Astrocyte (in vitro differentiated cells and primary cell): ENCODE data around the gene PDGFD.

Source experiments
- EZH2 ChIP-seq: IDR thresholded peaks from 2 replicates; pipeline ENCODE4 v1.6.1; 2012; ENCODE audit warnings: mild to moderate bottlenecking, low read length, inconsistent platforms; ENCODE audit not compliant: insufficient read depth
- TF ChIP-seq, protein P1 (sequence below): IDR thresholded peaks from 2 replicates; pipeline ENCODE4 v1.5.1; 2011; ENCODE audit warnings: low read depth, mild to moderate bottlenecking, inconsistent platforms, low read length, moderate library complexity; ENCODE audit not compliant: insufficient read depth

DNA sequence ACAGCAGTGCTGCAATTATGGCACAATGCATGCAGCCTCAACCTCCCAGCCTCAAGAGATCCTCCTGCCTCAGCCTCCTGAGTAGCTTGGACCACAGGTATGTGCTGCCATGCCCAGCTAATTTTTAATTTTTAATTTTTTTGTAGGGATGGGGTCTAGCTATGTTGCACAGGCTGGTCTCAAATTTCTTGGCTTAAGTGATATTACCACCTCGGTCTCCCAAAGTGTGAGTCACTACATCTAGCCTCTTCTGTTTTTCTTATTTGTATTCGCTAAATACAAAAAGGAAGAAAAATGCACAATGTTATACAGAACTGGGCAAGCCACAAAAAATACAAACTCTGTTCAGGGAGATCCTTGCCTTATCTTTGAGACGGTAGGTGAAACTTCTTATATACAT, 65.4 kb downstream of the PDGFD start:
- TF ChIP-seq, protein P1, sequence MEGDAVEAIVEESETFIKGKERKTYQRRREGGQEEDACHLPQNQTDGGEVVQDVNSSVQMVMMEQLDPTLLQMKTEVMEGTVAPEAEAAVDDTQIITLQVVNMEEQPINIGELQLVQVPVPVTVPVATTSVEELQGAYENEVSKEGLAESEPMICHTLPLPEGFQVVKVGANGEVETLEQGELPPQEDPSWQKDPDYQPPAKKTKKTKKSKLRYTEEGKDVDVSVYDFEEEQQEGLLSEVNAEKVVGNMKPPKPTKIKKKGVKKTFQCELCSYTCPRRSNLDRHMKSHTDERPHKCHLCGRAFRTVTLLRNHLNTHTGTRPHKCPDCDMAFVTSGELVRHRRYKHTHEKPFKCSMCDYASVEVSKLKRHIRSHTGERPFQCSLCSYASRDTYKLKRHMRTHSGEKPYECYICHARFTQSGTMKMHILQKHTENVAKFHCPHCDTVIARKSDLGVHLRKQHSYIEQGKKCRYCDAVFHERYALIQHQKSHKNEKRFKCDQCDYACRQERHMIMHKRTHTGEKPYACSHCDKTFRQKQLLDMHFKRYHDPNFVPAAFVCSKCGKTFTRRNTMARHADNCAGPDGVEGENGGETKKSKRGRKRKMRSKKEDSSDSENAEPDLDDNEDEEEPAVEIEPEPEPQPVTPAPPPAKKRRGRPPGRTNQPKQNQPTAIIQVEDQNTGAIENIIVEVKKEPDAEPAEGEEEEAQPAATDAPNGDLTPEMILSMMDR: no peak
- no peak for TF ChIP-seq EZH2
